ENCODE data around the gene ZSWIM8.
A peak's percentile ranks its signal among the peaks of the same experiment; 100 is the strongest.
"Not testable (repeated sequence)": the region's sequence is repeated elsewhere in the genome, so short reads cannot be mapped to it uniquely, and the experiment has no call there.

ZSWIM8 gene

GRCh38 chr10:73819081-73819480 is 33.7 kb downstream of the ZSWIM8 start:
- no peak overlapping the region for H3K4me3 Mint-ChIP-seq
- no peak overlapping the region for H3K27ac Mint-ChIP-seq

GRCh38 chr10:73819513-73820093 is 34.2 kb downstream of the ZSWIM8 start:
- H3K27ac Mint-ChIP-seq, result peak overlapping the region; percentile 35
- no peaks in the 10 kb centered on the region for H3K27me3 Mint-ChIP-seq
- CTCF ChIA-PET, result interaction anchor here (1.2 kb wide), 1 partner anchor 60 kb away, joined by 3 read pairs; no protein-coding TSS in a partner anchor
- no peak for DNase-seq
- no peak overlapping the region for H3K4me3 Mint-ChIP-seq
- H3K9me3 Mint-ChIP-seq, result no peaks in the 10 kb centered on the region
- no peaks in the 10 kb centered on the region for H3K4me1 Mint-ChIP-seq
- H3K36me3 Mint-ChIP-seq, result peaks cover 38% of the 10 kb centered on the region

More at GRCh38 chr10:73819081-73819480, 33.7 kb downstream of the ZSWIM8 start:
- peaks cover 36% of the 10 kb centered on the region for H3K36me3 Mint-ChIP-seq
- H3K27me3 Mint-ChIP-seq, result no peaks in the 10 kb centered on the region
- no peaks in the 10 kb centered on the region for H3K9me3 Mint-ChIP-seq
- H3K4me1 Mint-ChIP-seq, result no peaks in the 10 kb centered on the region
- CTCF ChIA-PET, result no interaction called here
- no peak for DNase-seq

- no peaks in the 10 kb centered on the region for H3K9me3 Mint-ChIP-seq
- H3K36me3 Mint-ChIP-seq, result peaks cover 35% of the 10 kb centered on the region
- H3K4me3 Mint-ChIP-seq, result no peak overlapping the region
- no peak overlapping the region for H3K27ac Mint-ChIP-seq
- DNase-seq, result no peak
- no peaks in the 10 kb centered on the region for H3K4me1 Mint-ChIP-seq
- H3K27me3 Mint-ChIP-seq, result no peaks in the 10 kb centered on the region
- CTCF ChIA-PET, result no interaction called here
Observed at GRCh38 chr10:73823391-73823790, 38.0 kb downstream of the ZSWIM8 start.

- Mint-ChIP-seq H3K36me3 (peaks cover 35% of the 10 kb centered on the region), H3K4me1 (no peaks in the 10 kb centered on the region), H3K4me3 (no peak overlapping the region), H3K27me3 (no peaks in the 10 kb centered on the region), H3K9me3 (no peaks in the 10 kb centered on the region), H3K27ac (peak overlapping the region; percentile 45)
- no peak for DNase-seq
- CTCF ChIA-PET, result interaction anchor here (1.5 kb wide), 1 partner anchor 116 kb away, joined by 3 read pairs; no protein-coding TSS in a partner anchor
Observed at GRCh38 chr10:73824146-73824725, 38.8 kb downstream of the ZSWIM8 start.

- no peaks in the 10 kb centered on the region for H3K9me3 Mint-ChIP-seq
- H3K27ac Mint-ChIP-seq, result no peak overlapping the region
- CTCF ChIA-PET, result interaction anchor here (1.5 to 1.7 kb wide), 2 partner anchors 8 to 52 kb away, joined by 5 read pairs; no protein-coding TSS in a partner anchor
- H3K36me3 Mint-ChIP-seq, result peaks cover 23% of the 10 kb centered on the region
- DNase-seq, result no peak
- H3K4me1 Mint-ChIP-seq, result no peaks in the 10 kb centered on the region
- H3K27me3 Mint-ChIP-seq, result no peaks in the 10 kb centered on the region
- H3K4me3 Mint-ChIP-seq, result no peak overlapping the region
Observed at GRCh38 chr10:73827346-73828089, 42.1 kb downstream of the ZSWIM8 start.

- Mint-ChIP-seq H3K4me1 (no peaks in the 10 kb centered on the region), H3K36me3 (peaks cover 20% of the 10 kb centered on the region), H3K9me3 (no peaks in the 10 kb centered on the region), H3K27ac (no peak overlapping the region), H3K27me3 (no peaks in the 10 kb centered on the region), H3K4me3 (no peak overlapping the region)
- CTCF ChIA-PET, result interaction anchor here (1.1 kb wide), 1 partner anchor 51 kb away, joined by 3 read pairs; no protein-coding TSS in a partner anchor
- DNase-seq, result no peak
Observed at GRCh38 chr10:73828161-73828560, 42.8 kb downstream of the ZSWIM8 start.

GRCh38 chr10:73829090-73829489 is 43.7 kb downstream of the ZSWIM8 start:
- CTCF ChIA-PET, result interaction anchor here (1.1 kb wide), 1 partner anchor 50 kb away, joined by 3 read pairs; no protein-coding TSS in a partner anchor
- H3K4me1 Mint-ChIP-seq, DNase-seq, H3K9me3 Mint-ChIP-seq, H3K27ac Mint-ChIP-seq, H3K4me3 Mint-ChIP-seq, H3K27me3 Mint-ChIP-seq: not testable (repeated sequence)
- H3K36me3 Mint-ChIP-seq, result peaks cover 15% of the 10 kb centered on the region

GRCh38 chr10:73836427-73836980 is 51.1 kb downstream of the ZSWIM8 start:
- no peaks in the 10 kb centered on the region for H3K4me1 Mint-ChIP-seq
- CTCF ChIA-PET, result interaction anchor here (1.1 to 4.6 kb wide), 4 partner anchors 10 to 105 kb away, joined by 4 to 24 read pairs (median 8); no protein-coding TSS in a partner anchor

GRCh38 chr10:73837072-73837471 is 51.7 kb downstream of the ZSWIM8 start:
- CTCF ChIA-PET, result interaction anchor here (1.1 to 4.6 kb wide), 3 partner anchors 11 to 104 kb away, joined by 4 to 24 read pairs (median 11); no protein-coding TSS in a partner anchor
- Mint-ChIP-seq H3K9me3 (no peaks in the 10 kb centered on the region), H3K36me3 (peaks cover 31% of the 10 kb centered on the region), H3K4me1 (no peaks in the 10 kb centered on the region), H3K27me3 (no peaks in the 10 kb centered on the region), H3K27ac (peak overlapping the region; percentile 42), H3K4me3 (no peak overlapping the region)
- no peak for DNase-seq

More at GRCh38 chr10:73836427-73836980, 51.1 kb downstream of the ZSWIM8 start:
- Mint-ChIP-seq H3K9me3 (no peaks in the 10 kb centered on the region), H3K4me3 (no peak overlapping the region), H3K27me3 (no peaks in the 10 kb centered on the region), H3K27ac (no peak overlapping the region), H3K36me3 (peaks cover 27% of the 10 kb centered on the region)
- no peak for DNase-seq

GRCh38 chr10:73838008-73838567 is 52.7 kb downstream of the ZSWIM8 start:
- Mint-ChIP-seq H3K9me3 (no peaks in the 10 kb centered on the region), H3K27ac (no peak overlapping the region), H3K36me3 (peaks cover 39% of the 10 kb centered on the region), H3K4me3 (no peak overlapping the region), H3K27me3 (no peaks in the 10 kb centered on the region), H3K4me1 (no peaks in the 10 kb centered on the region)
- CTCF ChIA-PET, result interaction anchor here (0.8 to 4.6 kb wide), 3 partner anchors 10 to 103 kb away, joined by 4 to 24 read pairs (median 11); no protein-coding TSS in a partner anchor
- no peak for DNase-seq

- no peaks in the 10 kb centered on the region for H3K9me3 Mint-ChIP-seq
- no peak overlapping the region for H3K4me3 Mint-ChIP-seq
- no peak overlapping the region for H3K27ac Mint-ChIP-seq
- no peaks in the 10 kb centered on the region for H3K27me3 Mint-ChIP-seq
- no peaks in the 10 kb centered on the region for H3K4me1 Mint-ChIP-seq
- CTCF ChIA-PET, result interaction anchor here (0.8 to 3.4 kb wide), 4 partner anchors 9 to 102 kb away, joined by 3 to 11 read pairs (median 4); no protein-coding TSS in a partner anchor
- DNase-seq, result no peak
- H3K36me3 Mint-ChIP-seq, result peaks cover 44% of the 10 kb centered on the region
Observed at GRCh38 chr10:73838827-73839226, 53.4 kb downstream of the ZSWIM8 start.

GRCh38 chr10:73839276-73839966 is 54.0 kb downstream of the ZSWIM8 start:
- no peaks in the 10 kb centered on the region for H3K9me3 Mint-ChIP-seq
- DNase-seq, result no peak

GRCh38 chr10:73840056-73840402 is 54.6 kb downstream of the ZSWIM8 start:
- Mint-ChIP-seq H3K4me3 (no peak overlapping the region), H3K27ac (no peak overlapping the region), H3K9me3 (no peaks in the 10 kb centered on the region), H3K27me3 (no peaks in the 10 kb centered on the region), H3K4me1 (no peaks in the 10 kb centered on the region), H3K36me3 (peaks cover 44% of the 10 kb centered on the region)
- CTCF ChIA-PET, result interaction anchor here (0.6 to 1.5 kb wide), 4 partner anchors 10 to 101 kb away, joined by 3 to 4 read pairs (median 3); no protein-coding TSS in a partner anchor
- DNase-seq, result no peak

More at GRCh38 chr10:73839276-73839966, 54.0 kb downstream of the ZSWIM8 start:
- Mint-ChIP-seq H3K4me3 (no peak overlapping the region), H3K36me3 (peaks cover 42% of the 10 kb centered on the region), H3K27me3 (no peaks in the 10 kb centered on the region), H3K4me1 (no peaks in the 10 kb centered on the region), H3K27ac (no peak overlapping the region)
- CTCF ChIA-PET, result interaction anchor here (0.6 to 3.4 kb wide), 4 partner anchors 8 to 101 kb away, joined by 3 to 11 read pairs (median 4); no protein-coding TSS in a partner anchor
